ENCODE data around the gene FBXL7. TPM values are rescaled to one million over a fixed set of nuclear protein-coding genes. Genes with fewer than 3 reads are reported as not detected.

FBXL7 gene
- total RNA-seq, 1 experiment from 2014 or later, result not detected

DNA sequence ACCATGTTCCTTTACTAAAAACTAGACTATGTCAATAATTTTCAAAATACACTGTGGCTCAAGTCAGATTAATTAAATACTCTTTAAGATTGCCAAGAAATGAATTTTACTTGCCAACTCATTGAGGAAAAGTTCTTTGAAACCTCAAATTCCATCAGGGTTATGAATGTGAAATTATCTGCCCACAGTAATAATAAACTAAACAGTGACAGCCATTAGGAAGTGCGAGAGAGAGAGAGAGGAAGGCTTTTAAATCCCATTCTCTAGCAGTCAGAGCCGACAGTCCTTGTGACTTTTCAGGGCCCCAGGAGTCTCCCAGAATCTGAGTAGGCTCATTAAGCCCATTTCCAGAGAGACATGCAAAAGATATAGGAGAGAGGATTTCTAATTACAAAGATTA is 443.5 kb downstream of the FBXL7 start:
- TF ChIP-seq POLR2AphosphoS5 (IDR thresholded peaks at IDR 0.05; ENCODE audit: low read depth, low read length) (no peak), SIN3A (IDR thresholded peaks at IDR 0.05; ENCODE audit: borderline replicate concordance, insufficient read depth, low read depth, low read length) (no peak), TCF7L2 (IDR thresholded peaks at IDR 0.05; ENCODE audit: low read depth, low read length) (no peak)
- TF ChIP-seq, protein P1, sequence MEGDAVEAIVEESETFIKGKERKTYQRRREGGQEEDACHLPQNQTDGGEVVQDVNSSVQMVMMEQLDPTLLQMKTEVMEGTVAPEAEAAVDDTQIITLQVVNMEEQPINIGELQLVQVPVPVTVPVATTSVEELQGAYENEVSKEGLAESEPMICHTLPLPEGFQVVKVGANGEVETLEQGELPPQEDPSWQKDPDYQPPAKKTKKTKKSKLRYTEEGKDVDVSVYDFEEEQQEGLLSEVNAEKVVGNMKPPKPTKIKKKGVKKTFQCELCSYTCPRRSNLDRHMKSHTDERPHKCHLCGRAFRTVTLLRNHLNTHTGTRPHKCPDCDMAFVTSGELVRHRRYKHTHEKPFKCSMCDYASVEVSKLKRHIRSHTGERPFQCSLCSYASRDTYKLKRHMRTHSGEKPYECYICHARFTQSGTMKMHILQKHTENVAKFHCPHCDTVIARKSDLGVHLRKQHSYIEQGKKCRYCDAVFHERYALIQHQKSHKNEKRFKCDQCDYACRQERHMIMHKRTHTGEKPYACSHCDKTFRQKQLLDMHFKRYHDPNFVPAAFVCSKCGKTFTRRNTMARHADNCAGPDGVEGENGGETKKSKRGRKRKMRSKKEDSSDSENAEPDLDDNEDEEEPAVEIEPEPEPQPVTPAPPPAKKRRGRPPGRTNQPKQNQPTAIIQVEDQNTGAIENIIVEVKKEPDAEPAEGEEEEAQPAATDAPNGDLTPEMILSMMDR (IDR thresholded peaks at IDR 0.05), result no peak
- TF ChIP-seq, protein P2, sequence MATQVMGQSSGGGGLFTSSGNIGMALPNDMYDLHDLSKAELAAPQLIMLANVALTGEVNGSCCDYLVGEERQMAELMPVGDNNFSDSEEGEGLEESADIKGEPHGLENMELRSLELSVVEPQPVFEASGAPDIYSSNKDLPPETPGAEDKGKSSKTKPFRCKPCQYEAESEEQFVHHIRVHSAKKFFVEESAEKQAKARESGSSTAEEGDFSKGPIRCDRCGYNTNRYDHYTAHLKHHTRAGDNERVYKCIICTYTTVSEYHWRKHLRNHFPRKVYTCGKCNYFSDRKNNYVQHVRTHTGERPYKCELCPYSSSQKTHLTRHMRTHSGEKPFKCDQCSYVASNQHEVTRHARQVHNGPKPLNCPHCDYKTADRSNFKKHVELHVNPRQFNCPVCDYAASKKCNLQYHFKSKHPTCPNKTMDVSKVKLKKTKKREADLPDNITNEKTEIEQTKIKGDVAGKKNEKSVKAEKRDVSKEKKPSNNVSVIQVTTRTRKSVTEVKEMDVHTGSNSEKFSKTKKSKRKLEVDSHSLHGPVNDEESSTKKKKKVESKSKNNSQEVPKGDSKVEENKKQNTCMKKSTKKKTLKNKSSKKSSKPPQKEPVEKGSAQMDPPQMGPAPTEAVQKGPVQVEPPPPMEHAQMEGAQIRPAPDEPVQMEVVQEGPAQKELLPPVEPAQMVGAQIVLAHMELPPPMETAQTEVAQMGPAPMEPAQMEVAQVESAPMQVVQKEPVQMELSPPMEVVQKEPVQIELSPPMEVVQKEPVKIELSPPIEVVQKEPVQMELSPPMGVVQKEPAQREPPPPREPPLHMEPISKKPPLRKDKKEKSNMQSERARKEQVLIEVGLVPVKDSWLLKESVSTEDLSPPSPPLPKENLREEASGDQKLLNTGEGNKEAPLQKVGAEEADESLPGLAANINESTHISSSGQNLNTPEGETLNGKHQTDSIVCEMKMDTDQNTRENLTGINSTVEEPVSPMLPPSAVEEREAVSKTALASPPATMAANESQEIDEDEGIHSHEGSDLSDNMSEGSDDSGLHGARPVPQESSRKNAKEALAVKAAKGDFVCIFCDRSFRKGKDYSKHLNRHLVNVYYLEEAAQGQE (IDR thresholded peaks at IDR 0.05; ENCODE audit: insufficient read depth in 1 of 2, low read depth in 2 of 2, low read length in 1 of 2), result no peak
- H3K9me3 ChIP-seq (ENCODE audit: control insufficient read depth, insufficient read depth, low read depth, low read length), result no peaks in the 10 kb centered on the region
- CTCF ChIA-PET, result interaction anchor here (0.6 kb wide), 1 partner anchor 28 kb away, joined by 3 read pairs; no protein-coding TSS in a partner anchor
- BruUV-seq (replicated peaks), result no TSS peak
- no peaks in the 10 kb centered on the region for H3K27me3 ChIP-seq (ENCODE audit: control insufficient read depth, insufficient read depth, low read length)
- H3K36me3 ChIP-seq (ENCODE audit: control insufficient read depth, insufficient read depth, low read length), result no peaks in the 10 kb centered on the region
- H3K4me3 ChIP-seq (ENCODE audit: low read depth in 2 of 2, low read length in 2 of 2), result no peak overlapping the region
- in situ Hi-C loops (cut with HindIII; ENCODE audit: low pct_unique_long_range_greater_than_20kb, low sequenced_read_pairs), result no loop called here
- DNase-seq (ENCODE audit: low read depth, low spot score) (no peak), ATAC-seq (no peak)
- no peaks in the 10 kb centered on the region for H3K4me1 ChIP-seq (ENCODE audit: control insufficient read depth, insufficient read depth, low read length)
- POLR2A ChIA-PET, result no interaction called here
- intact Hi-C loops (cut with micrococcal nuclease; ENCODE audit: unreplicated experiment), result no loop called here
- no peak overlapping the region for H3K27ac ChIP-seq (ENCODE audit: low read length)

DNA sequence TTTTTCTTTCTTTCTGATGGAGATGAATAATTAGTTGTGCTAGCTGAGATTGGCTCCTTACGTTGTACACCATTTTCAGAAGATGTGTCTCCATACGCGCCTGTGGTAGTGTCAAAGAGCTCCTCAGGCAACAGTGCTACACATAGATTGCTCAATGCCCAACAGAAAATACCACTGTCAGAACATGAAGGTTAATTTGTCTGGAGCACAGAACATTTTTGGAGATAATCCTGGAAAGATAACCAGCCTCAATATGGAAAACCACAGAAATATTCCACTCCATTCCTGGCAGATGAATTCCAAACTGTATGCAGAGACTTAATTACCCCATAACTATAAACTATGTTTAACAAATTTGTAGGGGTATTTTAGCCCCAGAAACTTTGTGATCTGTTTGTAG is 446.0 kb downstream of the FBXL7 start:
- Histone ChIP-seq H3K9me3 (ENCODE audit: control insufficient read depth, insufficient read depth, low read depth, low read length) (no peaks in the 10 kb centered on the region), H3K27ac (ENCODE audit: low read length) (no peak overlapping the region), H3K4me3 (ENCODE audit: low read depth in 2 of 2, low read length in 2 of 2) (no peak overlapping the region), H3K27me3 (ENCODE audit: control insufficient read depth, insufficient read depth, low read length) (no peaks in the 10 kb centered on the region), H3K36me3 (ENCODE audit: control insufficient read depth, insufficient read depth, low read length) (no peaks in the 10 kb centered on the region), H3K4me1 (ENCODE audit: control insufficient read depth, insufficient read depth, low read length) (no peaks in the 10 kb centered on the region)
- intact Hi-C loops (cut with micrococcal nuclease; ENCODE audit: unreplicated experiment), result no loop called here
- no peak for DNase-seq (ENCODE audit: low read depth, low spot score)
- no peak for ATAC-seq
- ChIA-PET POLR2A (no interaction called here), CTCF (no interaction called here)
- in situ Hi-C loops (cut with HindIII; ENCODE audit: low pct_unique_long_range_greater_than_20kb, low sequenced_read_pairs), result no loop called here
- no TSS peak for BruUV-seq (replicated peaks)
- TF ChIP-seq, protein P1 (IDR thresholded peaks at IDR 0.05), result no peak
- no peak for TF ChIP-seq SIN3A (IDR thresholded peaks at IDR 0.05; ENCODE audit: borderline replicate concordance, insufficient read depth, low read depth, low read length)

All from Panc1 (cell line).